K562 (cell line): ENCODE data around the gene HPDL. TPM values are rescaled to one million over a fixed set of nuclear protein-coding genes. Genes with fewer than 3 reads are reported as not detected.

Experiments used
- CHD1 ChIP-seq: fragments of 200-600 bp; sonication (generic); IDR thresholded peaks from one replicate; pipeline ENCODE4 v1.6.1; 2012; ENCODE audit warnings: mild to moderate bottlenecking, moderate library complexity, low read length, inconsistent platforms
- HMBOX1 ChIP-seq: sonication (generic); IDR thresholded peaks from 2 replicates; pipeline ENCODE4 v1.6.1; 2016
- KLF10 ChIP-seq: fragments of 250-450 bp; sonication (Bioruptor Pico); IDR thresholded peaks from 2 replicates; pipeline ENCODE4 v1.6.1; 2021; ENCODE audit warnings: matching md5 sums
- MECOM ChIP-seq: fragments of 250-450 bp; sonication (Bioruptor Pico); IDR thresholded peaks from 2 replicates; pipeline ENCODE4 v1.8.0; 2022; ENCODE audit warnings: inconsistent platforms
- NELFE ChIP-seq: IDR thresholded peaks from 2 replicates; pipeline ENCODE4 v1.6.1; 2011; ENCODE audit warnings: mild to moderate bottlenecking; ENCODE audit not compliant: insufficient read depth, insufficient read length
- NFATC3 ChIP-seq: fragments of 450-650 bp; IDR thresholded peaks from 2 replicates; pipeline ENCODE4 v1.6.1; 2017; ENCODE audit warnings: mild to moderate bottlenecking
- NFIC ChIP-seq: fragments of 450-650 bp; IDR thresholded peaks from 2 replicates; pipeline ENCODE4 v1.6.1; 2017; ENCODE audit warnings: mild to moderate bottlenecking, inconsistent platforms
- NONO ChIP-seq, 2 experiments: fragments of 200-400 bp in 1 of 2; fragments of 450-650 bp in 1 of 2; formaldehyde crosslinking in 1 of 2; IDR thresholded peaks; 2 replicates each; pipeline ENCODE4 v1.6.1; 2017; ENCODE audit warnings: low read depth in 2 of 2, mild to moderate bottlenecking in 2 of 2, moderate library complexity in 2 of 2, low read length in 1 of 2
- NR3C1 ChIP-seq: sonication (generic); formaldehyde crosslinking; IDR thresholded peaks from 2 replicates; pipeline ENCODE4 v1.8.1; 2022; ENCODE audit warnings: missing genetic modification reagents
- RAD51 ChIP-seq: fragments of 450-650 bp; IDR thresholded peaks from 2 replicates; pipeline ENCODE4 v1.7.1; 2016; ENCODE audit warnings: low read depth, mild to moderate bottlenecking, borderline replicate concordance
- RBM15 ChIP-seq: fragments of 200-400 bp; formaldehyde crosslinking; IDR thresholded peaks from 2 replicates; pipeline ENCODE4 v1.6.1; 2018; ENCODE audit warnings: mild to moderate bottlenecking, low read length, moderate library complexity; ENCODE audit not compliant: insufficient read depth
- RBM34 ChIP-seq: fragments of 200-400 bp; formaldehyde crosslinking; IDR thresholded peaks from 2 replicates; pipeline ENCODE4 v1.6.1; 2018; ENCODE audit warnings: low read length, borderline replicate concordance; ENCODE audit not compliant: insufficient read depth
- SMAD4 ChIP-seq: fragments of 250-450 bp; sonication (Bioruptor Pico); conservative IDR thresholded peaks from 2 replicates; pipeline ENCODE4 v1.8.0; 2021; ENCODE audit warnings: inconsistent platforms, mild to moderate bottlenecking, moderate library complexity
- SNAPC5 ChIP-seq: fragments of 250-450 bp; sonication (Bioruptor Pico); IDR thresholded peaks from 2 replicates; pipeline ENCODE4 v1.8.0; 2021; ENCODE audit warnings: moderate library complexity, mild to moderate bottlenecking, inconsistent platforms
- SNRNP70 ChIP-seq: fragments of 200-400 bp; formaldehyde crosslinking; optimal IDR thresholded peaks from 2 replicates; pipeline ENCODE3; 2017; ENCODE audit warnings: low read depth, low read length
- SRSF9 ChIP-seq: fragments of 200-400 bp; formaldehyde crosslinking; IDR thresholded peaks from 2 replicates; pipeline ENCODE4 v1.6.1; 2017; ENCODE audit warnings: low read depth, low read length, borderline replicate concordance
- XRCC3 ChIP-seq: fragments of 450-650 bp; IDR thresholded peaks from 2 replicates; pipeline ENCODE4 v1.6.1; 2017; ENCODE audit warnings: mild to moderate bottlenecking, moderate library complexity
- ZBED1 ChIP-seq: IDR thresholded peaks from 2 replicates; pipeline ENCODE4 v1.6.1; 2014
- ZNF146 ChIP-seq: IDR thresholded peaks from one replicate; pipeline ENCODE4 v1.6.1; 2018; ENCODE audit warnings: missing compliant biosample characterization; ENCODE audit not compliant: unreplicated experiment
- ZNF551 ChIP-seq: fragments of 250-450 bp; sonication (Bioruptor Pico); IDR thresholded peaks from 2 replicates; pipeline ENCODE4 v1.5.0; 2021; ENCODE audit warnings: mild to moderate bottlenecking, moderate library complexity
- polyA plus RNA-seq, 8 experiments: library from polyadenylated mRNA; depleted of rRNA in 4 of 8; stranded (reverse) in 5 of 8; unstranded in 3 of 8; fragments of >200 nt; fragmentation: Nextera tagmentation in 2 of 8; fragmentation: Illumina TruSeq in 1 of 8; extraction: Ambion mirVana in 2 of 8; extraction: Trizol in 1 of 8; gene quantifications; 2 replicates each; pipeline versions ENCODE4 v1.2.1 to v1.2.3, GENCODE V29; 2011 to 2014; ENCODE audit warnings: inconsistent platforms in 1 of 8, missing spikeins in 1 of 8
- total RNA-seq, 7 experiments: library from RNA; depleted of rRNA in 6 of 7; stranded (reverse); fragments of >200 nt in 6 of 7; fragmentation: Illumina TruSeq in 2 of 7; extraction: Trizol in 2 of 7; gene quantifications; 2 replicates each; pipeline versions ENCODE4 v1.2.1 to v1.2.3, GENCODE V29; 2011 to 2021; ENCODE audit warnings: low replicate concordance in 1 of 7
- TF ChIP-seq, protein P1 (sequence below): sonication (generic); formaldehyde crosslinking; IDR thresholded peaks from 2 replicates; pipeline ENCODE4 v1.4.0; 2020; ENCODE audit warnings: mild to moderate bottlenecking, missing genetic modification reagents
- TF ChIP-seq, protein P2 (sequence below): fragments of 250-450 bp; sonication (Bioruptor Pico); IDR thresholded peaks from 2 replicates; pipeline ENCODE4 v1.5.0; 2020; ENCODE audit warnings: mild to moderate bottlenecking
- TF ChIP-seq, protein P3 (sequence below): fragments of 250-450 bp; sonication (Bioruptor Pico); IDR thresholded peaks from 2 replicates; pipeline ENCODE4 v1.8.0; 2022; ENCODE audit warnings: moderate library complexity, mild to moderate bottlenecking, inconsistent platforms

HPDL gene
- total and polyA plus RNA-seq, 9 of the 15 experiments (the other 6 are each of a cell fraction or from before 2014, with no cell fraction given), result not detected

DNA sequence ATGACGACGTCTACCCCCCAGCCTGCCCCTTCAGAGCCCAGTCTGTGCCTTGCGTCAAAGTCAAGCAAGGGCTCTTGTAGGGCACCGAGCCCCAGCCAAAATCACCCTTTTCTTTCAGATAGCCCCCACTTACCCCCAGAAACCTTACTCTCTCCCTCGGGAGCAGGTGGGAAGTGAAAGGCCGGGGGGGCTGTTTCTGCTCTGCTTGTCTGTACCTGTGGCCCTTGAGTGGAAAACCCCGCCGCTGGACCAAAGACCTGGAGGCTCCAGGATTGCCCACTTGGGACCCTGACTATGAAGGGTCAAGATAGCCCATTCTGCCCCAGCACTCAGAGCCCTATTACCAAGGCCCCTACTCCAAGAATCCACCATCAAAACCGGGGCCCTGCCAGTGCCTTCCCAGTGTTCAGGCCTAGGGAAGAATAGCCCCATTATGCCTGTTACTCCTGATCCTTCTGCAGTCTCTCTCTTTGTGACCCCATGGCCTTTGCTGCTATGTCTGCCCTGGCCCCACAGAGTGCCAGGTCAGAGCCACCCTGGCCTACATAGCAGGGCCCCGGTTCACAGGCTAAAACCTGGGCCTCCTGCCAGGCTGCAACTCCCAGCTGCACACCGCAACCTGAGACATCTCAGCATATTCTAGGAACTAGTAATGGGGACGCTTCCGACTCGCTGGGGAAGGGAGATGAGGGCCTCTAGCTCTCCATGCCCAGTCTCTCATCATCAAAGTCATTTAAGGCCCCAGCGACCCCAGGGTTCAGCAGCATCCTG lies 22.2 kb upstream of the HPDL start (continued):
- TF ChIP-seq RAD51 (no peak), XRCC3 (no peak), HMBOX1 (peak; percentile 28; the same call in 1 of the 2 replicates), SMAD4 (CRISPR knock-in tag) (0 out of 2 replicates have a peak, but pooled peaks have one; percentile 28), NELFE (no peak), ZBED1 (no peak), NFIC (peak; percentile 64), ZNF146 (CRISPR knock-in tag) (no peak), KLF10 (no peak), SRSF9 (no peak), SNAPC5 (CRISPR knock-in tag) (no peak), NONO (IDR thresholded peaks at IDR 0.05; ENCODE audit: low read depth in 2 of 2, low read length in 1 of 2) (no peak), RBM15 (no peak), MECOM (no peak), RBM34 (no peak), CHD1 (peak; percentile 8), ZNF551 (CRISPR knock-in tag) (no peak), NR3C1 (no peak), NFATC3 (no peak), SNRNP70 (no peak)
- TF ChIP-seq, protein P1, sequence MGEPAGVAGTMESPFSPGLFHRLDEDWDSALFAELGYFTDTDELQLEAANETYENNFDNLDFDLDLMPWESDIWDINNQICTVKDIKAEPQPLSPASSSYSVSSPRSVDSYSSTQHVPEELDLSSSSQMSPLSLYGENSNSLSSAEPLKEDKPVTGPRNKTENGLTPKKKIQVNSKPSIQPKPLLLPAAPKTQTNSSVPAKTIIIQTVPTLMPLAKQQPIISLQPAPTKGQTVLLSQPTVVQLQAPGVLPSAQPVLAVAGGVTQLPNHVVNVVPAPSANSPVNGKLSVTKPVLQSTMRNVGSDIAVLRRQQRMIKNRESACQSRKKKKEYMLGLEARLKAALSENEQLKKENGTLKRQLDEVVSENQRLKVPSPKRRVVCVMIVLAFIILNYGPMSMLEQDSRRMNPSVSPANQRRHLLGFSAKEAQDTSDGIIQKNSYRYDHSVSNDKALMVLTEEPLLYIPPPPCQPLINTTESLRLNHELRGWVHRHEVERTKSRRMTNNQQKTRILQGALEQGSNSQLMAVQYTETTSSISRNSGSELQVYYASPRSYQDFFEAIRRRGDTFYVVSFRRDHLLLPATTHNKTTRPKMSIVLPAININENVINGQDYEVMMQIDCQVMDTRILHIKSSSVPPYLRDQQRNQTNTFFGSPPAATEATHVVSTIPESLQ, result 0 out of 2 replicates have a peak, but pooled peaks have one; percentile 24
- TF ChIP-seq, protein P2, sequence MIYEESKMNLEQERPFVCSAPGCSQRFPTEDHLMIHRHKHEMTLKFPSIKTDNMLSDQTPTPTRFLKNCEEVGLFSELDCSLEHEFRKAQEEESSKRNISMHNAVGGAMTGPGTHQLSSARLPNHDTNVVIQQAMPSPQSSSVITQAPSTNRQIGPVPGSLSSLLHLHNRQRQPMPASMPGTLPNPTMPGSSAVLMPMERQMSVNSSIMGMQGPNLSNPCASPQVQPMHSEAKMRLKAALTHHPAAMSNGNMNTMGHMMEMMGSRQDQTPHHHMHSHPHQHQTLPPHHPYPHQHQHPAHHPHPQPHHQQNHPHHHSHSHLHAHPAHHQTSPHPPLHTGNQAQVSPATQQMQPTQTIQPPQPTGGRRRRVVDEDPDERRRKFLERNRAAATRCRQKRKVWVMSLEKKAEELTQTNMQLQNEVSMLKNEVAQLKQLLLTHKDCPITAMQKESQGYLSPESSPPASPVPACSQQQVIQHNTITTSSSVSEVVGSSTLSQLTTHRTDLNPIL (CRISPR knock-in tag), result no peak
- TF ChIP-seq, protein P3, sequence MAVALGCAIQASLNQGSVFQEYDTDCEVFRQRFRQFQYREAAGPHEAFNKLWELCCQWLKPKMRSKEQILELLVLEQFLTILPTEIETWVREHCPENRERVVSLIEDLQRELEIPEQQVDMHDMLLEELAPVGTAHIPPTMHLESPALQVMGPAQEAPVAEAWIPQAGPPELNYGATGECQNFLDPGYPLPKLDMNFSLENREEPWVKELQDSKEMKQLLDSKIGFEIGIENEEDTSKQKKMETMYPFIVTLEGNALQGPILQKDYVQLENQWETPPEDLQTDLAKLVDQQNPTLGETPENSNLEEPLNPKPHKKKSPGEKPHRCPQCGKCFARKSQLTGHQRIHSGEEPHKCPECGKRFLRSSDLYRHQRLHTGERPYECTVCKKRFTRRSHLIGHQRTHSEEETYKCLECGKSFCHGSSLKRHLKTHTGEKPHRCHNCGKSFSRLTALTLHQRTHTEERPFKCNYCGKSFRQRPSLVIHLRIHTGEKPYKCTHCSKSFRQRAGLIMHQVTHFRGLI (CRISPR knock-in tag), result no peak
